ENCODE measurements around the gene UBE2E2. TPM values are rescaled to one million over a fixed set of nuclear protein-coding genes. Genes with fewer than 3 reads are reported as not detected.

The UBE2E2 gene
- total RNA-seq (139 and 140 TPM in 2 replicates), polyA plus RNA-seq (246 and 290 TPM in 2 replicates)

DNA sequence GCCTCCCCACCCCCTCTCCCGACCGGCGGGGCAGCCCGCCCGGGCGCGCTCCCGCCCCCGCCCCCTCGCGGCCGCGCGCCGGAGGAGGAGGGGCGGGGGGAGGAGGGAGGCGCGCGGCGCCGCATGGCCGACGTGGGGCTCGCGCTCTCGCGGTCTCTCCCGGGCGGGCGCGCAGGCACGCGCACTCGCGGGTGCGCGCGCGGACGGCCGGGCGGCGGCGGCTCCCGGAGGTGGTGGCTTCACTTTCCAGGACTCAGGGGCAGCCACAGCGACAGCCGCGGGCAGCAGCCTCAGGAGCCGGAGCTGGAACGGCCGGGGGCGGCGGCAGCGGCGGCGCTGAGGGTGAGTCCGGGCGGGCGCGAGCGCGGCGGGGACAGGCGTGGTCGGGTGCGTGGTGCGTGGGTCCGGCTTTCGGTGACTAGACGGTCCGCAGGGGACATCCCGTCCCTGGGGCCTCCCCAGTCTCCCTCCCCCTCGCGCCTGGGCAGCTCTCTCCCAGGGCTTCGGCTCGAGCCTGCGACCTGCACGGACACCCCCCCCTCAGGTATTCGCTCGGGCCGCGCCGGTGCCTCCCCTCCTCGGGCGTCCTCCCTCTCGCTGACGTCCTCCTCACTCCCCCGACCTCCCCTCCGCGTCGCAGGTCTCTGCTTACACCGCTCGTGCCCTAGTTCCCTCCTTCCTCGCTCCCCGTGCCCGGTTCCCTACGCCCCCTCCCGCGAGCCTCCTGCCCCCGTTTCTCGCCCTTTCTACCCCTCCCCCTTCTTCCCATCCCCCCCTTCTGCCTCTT, at the start of gene UBE2E2:
UBE2E2 (plus strand) TSS at position 407 of the 787 bp plus-strand sequence.
- Histone ChIP-seq H3K4me1 (ENCODE audit: low read depth) (peaks cover 14% of the 10 kb centered on the region), H3K4me3 (peak within 1 kb of the TSS; percentile 98), H3K9me3 (ENCODE audit: low read depth) (no peaks in the 10 kb centered on the region), H3K36me3 (no peaks in the 10 kb centered on the region), H3K27me3 (no peaks in the 10 kb centered on the region), H3K27ac (peak within 1 kb of the TSS; percentile 81)
- TF ChIP-seq, protein P1, sequence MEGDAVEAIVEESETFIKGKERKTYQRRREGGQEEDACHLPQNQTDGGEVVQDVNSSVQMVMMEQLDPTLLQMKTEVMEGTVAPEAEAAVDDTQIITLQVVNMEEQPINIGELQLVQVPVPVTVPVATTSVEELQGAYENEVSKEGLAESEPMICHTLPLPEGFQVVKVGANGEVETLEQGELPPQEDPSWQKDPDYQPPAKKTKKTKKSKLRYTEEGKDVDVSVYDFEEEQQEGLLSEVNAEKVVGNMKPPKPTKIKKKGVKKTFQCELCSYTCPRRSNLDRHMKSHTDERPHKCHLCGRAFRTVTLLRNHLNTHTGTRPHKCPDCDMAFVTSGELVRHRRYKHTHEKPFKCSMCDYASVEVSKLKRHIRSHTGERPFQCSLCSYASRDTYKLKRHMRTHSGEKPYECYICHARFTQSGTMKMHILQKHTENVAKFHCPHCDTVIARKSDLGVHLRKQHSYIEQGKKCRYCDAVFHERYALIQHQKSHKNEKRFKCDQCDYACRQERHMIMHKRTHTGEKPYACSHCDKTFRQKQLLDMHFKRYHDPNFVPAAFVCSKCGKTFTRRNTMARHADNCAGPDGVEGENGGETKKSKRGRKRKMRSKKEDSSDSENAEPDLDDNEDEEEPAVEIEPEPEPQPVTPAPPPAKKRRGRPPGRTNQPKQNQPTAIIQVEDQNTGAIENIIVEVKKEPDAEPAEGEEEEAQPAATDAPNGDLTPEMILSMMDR (IDR thresholded peaks at IDR 0.05; ENCODE audit: low read depth, low read length), result no peak
- DNase-seq (ENCODE audit: low read depth in 1 of 2, low spot score in 1 of 2), result peak; percentile 78 to 84

- no peaks in the 10 kb centered on the region for H3K27me3 ChIP-seq
- TF ChIP-seq, protein P1 (IDR thresholded peaks at IDR 0.05; ENCODE audit: low read depth, low read length), result no peak
- no peak for DNase-seq (ENCODE audit: low read depth in 1 of 2, low spot score in 1 of 2)
- no peaks in the 10 kb centered on the region for H3K9me3 ChIP-seq (ENCODE audit: low read depth)
- no peak overlapping the region for H3K27ac ChIP-seq
- H3K36me3 ChIP-seq, result no peaks in the 10 kb centered on the region
- H3K4me3 ChIP-seq, result no peak overlapping the region
- H3K4me1 ChIP-seq (ENCODE audit: low read depth), result no peaks in the 10 kb centered on the region
Measured at GRCh38 chr3:23153436-23153835, 49.7 kb upstream of the UBE2E2 start.

DNA sequence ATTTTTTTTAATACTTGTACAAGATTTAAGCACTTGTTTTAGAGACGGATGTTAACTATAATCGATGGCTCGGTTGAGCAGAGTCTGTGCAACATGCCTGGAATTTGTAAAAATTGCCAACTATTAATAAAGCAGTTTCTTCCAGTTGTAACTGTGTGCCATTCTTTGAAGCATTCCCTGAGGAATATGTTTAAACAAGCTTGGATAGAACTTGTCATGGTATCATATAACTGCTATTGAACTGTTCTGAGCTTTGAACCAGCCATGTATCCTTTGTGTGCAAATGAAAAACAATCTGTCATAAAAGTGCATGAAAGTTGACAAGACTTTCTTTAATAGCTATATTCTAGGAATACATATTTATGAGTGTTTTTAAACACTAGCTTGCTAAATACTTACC, 45.8 kb upstream of the UBE2E2 start:
- TF ChIP-seq, protein P1 (IDR thresholded peaks at IDR 0.05; ENCODE audit: low read depth, low read length), result no peak
- H3K4me3 ChIP-seq, result no peak overlapping the region
- no peak for DNase-seq (ENCODE audit: low read depth in 1 of 2, low spot score in 1 of 2)
- no peaks in the 10 kb centered on the region for H3K9me3 ChIP-seq (ENCODE audit: low read depth)
- H3K36me3 ChIP-seq, result no peaks in the 10 kb centered on the region
- H3K27ac ChIP-seq, result no peak overlapping the region
- H3K27me3 ChIP-seq, result no peaks in the 10 kb centered on the region
- peaks cover 4% of the 10 kb centered on the region for H3K4me1 ChIP-seq (ENCODE audit: low read depth)

DNA sequence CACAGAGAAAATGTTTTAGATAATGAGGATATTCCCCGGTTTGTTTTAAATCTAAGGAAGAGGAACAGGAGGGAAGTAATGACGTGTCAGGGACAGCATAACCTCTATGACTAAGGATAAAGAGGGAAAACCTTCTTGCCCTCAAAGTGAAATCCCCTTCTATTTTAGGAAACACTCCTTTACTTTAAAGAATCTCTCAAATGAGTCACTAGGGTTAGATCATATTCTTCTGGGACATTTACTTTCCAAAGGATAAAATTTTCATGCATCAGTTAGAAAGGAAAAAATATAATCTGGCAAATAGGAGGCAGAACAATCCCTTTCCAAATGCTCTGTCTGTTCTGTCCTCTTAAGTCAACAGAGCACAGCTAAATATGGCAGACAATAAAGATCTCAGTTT, 43.2 kb upstream of the UBE2E2 start:
- Histone ChIP-seq H3K27me3 (no peaks in the 10 kb centered on the region), H3K9me3 (ENCODE audit: low read depth) (no peaks in the 10 kb centered on the region), H3K4me3 (no peak overlapping the region), H3K27ac (no peak overlapping the region), H3K36me3 (no peaks in the 10 kb centered on the region), H3K4me1 (ENCODE audit: low read depth) (peaks cover 4% of the 10 kb centered on the region)
- peak in 1 of 2 donors; percentile 51 for DNase-seq (ENCODE audit: low read depth in 1 of 2, low spot score in 1 of 2)
- TF ChIP-seq, protein P1 (IDR thresholded peaks at IDR 0.05; ENCODE audit: low read depth, low read length), result no peak

DNA sequence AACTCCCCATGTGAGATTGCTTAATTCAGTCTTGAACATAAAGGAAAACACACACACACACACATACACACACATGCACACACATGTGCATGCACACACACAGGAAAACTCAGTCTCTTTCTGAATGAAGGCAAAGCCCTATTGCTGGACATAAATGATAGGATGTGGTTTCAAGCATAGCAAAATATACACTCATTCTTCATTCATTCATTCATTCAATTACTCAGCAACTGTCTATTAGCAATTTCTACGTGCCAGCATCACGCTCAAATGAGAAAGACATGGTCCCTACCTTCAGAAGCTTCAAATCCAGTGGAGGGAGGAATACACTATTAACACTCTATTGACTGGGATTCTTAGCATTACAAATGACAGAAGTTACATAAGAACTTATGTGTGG, 41.8 kb upstream of the UBE2E2 start:
- no peak for DNase-seq (ENCODE audit: low read depth in 1 of 2, low spot score in 1 of 2)
- H3K27ac ChIP-seq, result no peak overlapping the region
- TF ChIP-seq, protein P1 (IDR thresholded peaks at IDR 0.05; ENCODE audit: low read depth, low read length), result no peak
- no peaks in the 10 kb centered on the region for H3K27me3 ChIP-seq
- no peaks in the 10 kb centered on the region for H3K9me3 ChIP-seq (ENCODE audit: low read depth)
- H3K36me3 ChIP-seq, result no peaks in the 10 kb centered on the region
- no peak overlapping the region for H3K4me3 ChIP-seq
- H3K4me1 ChIP-seq (ENCODE audit: low read depth), result peaks cover 9% of the 10 kb centered on the region
